Measurements from ENCODE around the gene PHTF2. TPM values are rescaled to one million over a fixed set of nuclear protein-coding genes. Genes with fewer than 3 reads are reported as not detected.
"Not testable (repeated sequence)": the region's sequence is repeated elsewhere in the genome, so short reads cannot be mapped to it uniquely, and the experiment has no call there.

PHTF2 gene
- total and polyA plus RNA-seq, 4 donors: 5.1 to 37.1 (median 8.7) TPM

DNA sequence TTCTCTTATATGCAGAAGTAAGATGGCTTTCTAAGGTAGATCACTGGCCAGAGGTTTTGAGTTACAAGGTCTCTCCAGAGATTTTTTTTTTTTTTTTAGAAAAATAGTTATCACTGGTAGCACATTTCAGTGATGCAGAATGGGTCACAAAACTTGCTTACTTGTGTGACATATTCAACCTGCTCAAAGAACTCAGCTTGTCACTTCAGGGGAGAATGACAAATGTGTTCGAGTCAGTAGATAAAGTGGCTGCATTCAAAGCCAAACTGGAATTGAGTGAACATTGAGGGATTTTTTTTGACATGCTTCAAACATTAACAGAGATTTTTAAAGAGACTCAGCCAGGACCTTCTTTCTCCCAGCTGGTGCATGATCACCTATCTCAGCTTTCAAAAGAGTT lies 33.4 kb downstream of the PHTF2 start:
- ATAC-seq (ENCODE audit: insufficient read depth, low FRiP score) (no peak), DNase-seq (no peak)
- no peak overlapping the region for H3K9ac ChIP-seq (ENCODE audit: insufficient read depth in 1 of 2, low read length in 2 of 2)
- peak overlapping the region in 1 of 2 donors; percentile 21 for H3K27ac ChIP-seq (ENCODE audit: low read depth in 1 of 2, low read length in 1 of 2)
- H3K4me3 ChIP-seq: no peak overlapping the region
- peaks cover 0 to 3% (median 0%) of the 10 kb centered on the region in 4 donors for H3K9me3 ChIP-seq (ENCODE audit: control insufficient read depth in 4 of 4, insufficient read depth in 3 of 4, low read length in 3 of 4)
- H3K36me3 ChIP-seq (ENCODE audit: control insufficient read depth in 4 of 4, insufficient read depth in 4 of 4, low read length in 4 of 4): no peaks in the 10 kb centered on the region
- TF ChIP-seq, protein P1, sequence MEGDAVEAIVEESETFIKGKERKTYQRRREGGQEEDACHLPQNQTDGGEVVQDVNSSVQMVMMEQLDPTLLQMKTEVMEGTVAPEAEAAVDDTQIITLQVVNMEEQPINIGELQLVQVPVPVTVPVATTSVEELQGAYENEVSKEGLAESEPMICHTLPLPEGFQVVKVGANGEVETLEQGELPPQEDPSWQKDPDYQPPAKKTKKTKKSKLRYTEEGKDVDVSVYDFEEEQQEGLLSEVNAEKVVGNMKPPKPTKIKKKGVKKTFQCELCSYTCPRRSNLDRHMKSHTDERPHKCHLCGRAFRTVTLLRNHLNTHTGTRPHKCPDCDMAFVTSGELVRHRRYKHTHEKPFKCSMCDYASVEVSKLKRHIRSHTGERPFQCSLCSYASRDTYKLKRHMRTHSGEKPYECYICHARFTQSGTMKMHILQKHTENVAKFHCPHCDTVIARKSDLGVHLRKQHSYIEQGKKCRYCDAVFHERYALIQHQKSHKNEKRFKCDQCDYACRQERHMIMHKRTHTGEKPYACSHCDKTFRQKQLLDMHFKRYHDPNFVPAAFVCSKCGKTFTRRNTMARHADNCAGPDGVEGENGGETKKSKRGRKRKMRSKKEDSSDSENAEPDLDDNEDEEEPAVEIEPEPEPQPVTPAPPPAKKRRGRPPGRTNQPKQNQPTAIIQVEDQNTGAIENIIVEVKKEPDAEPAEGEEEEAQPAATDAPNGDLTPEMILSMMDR (IDR thresholded peaks at IDR 0.05; ENCODE audit: control extremely low read depth, extremely low read depth): no peak
- 90% methylated on average over 1 of the region's 1 CpG for WGBS, 2 donors
- no peaks in the 10 kb centered on the region for H3K27me3 ChIP-seq (ENCODE audit: control insufficient read depth in 3 of 3, insufficient read depth in 3 of 3, low read length in 2 of 3)
- H3K4me1 ChIP-seq (ENCODE audit: control insufficient read depth in 5 of 5, insufficient read depth in 5 of 5, low read length in 5 of 5): peaks cover 0 to 13% (median 0%) of the 10 kb centered on the region in 5 donors

DNA sequence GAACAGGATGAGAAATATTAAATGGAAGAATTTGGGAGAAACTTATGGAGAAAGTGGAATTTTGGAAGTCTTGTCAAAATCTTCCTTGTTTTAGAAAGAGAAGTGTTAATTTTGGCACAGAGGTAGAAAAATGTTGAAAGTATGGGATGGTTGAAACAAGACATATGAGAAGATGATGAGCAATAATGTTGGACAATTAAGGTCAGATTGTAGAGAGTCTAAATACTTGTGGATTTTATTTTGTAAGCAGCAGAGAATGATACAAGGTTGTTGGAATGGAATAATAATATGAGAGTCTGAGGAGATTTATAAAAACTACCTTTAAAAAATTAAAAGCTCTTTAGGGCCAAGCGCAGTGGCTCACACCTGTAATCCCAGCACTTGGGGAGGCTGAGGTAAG lies 34.6 kb downstream of the PHTF2 start:
- peaks cover 0 to 16% (median 0%) of the 10 kb centered on the region in 5 donors for H3K4me1 ChIP-seq (ENCODE audit: control insufficient read depth in 5 of 5, insufficient read depth in 5 of 5, low read length in 5 of 5)
- no peak overlapping the region for H3K9ac ChIP-seq (ENCODE audit: insufficient read depth in 1 of 2, low read length in 2 of 2)
- H3K27ac ChIP-seq (ENCODE audit: low read depth in 1 of 2, low read length in 1 of 2): no peak overlapping the region
- no peaks in the 10 kb centered on the region for H3K27me3 ChIP-seq (ENCODE audit: control insufficient read depth in 3 of 3, insufficient read depth in 3 of 3, low read length in 2 of 3)
- WGBS, 2 donors: 97 to 100% methylated on average over 1 of the region's 1 CpG
- DNase-seq (no peak), ATAC-seq (ENCODE audit: insufficient read depth, low FRiP score) (no peak)
- H3K9me3 ChIP-seq (ENCODE audit: control insufficient read depth in 4 of 4, insufficient read depth in 3 of 4, low read length in 3 of 4): peaks cover 0 to 3% (median 0%) of the 10 kb centered on the region in 4 donors
- TF ChIP-seq, protein P1 (IDR thresholded peaks at IDR 0.05; ENCODE audit: control extremely low read depth, extremely low read depth): no peak
- H3K36me3 ChIP-seq (ENCODE audit: control insufficient read depth in 4 of 4, insufficient read depth in 4 of 4, low read length in 4 of 4): no peaks in the 10 kb centered on the region
- no peak overlapping the region for H3K4me3 ChIP-seq

DNA sequence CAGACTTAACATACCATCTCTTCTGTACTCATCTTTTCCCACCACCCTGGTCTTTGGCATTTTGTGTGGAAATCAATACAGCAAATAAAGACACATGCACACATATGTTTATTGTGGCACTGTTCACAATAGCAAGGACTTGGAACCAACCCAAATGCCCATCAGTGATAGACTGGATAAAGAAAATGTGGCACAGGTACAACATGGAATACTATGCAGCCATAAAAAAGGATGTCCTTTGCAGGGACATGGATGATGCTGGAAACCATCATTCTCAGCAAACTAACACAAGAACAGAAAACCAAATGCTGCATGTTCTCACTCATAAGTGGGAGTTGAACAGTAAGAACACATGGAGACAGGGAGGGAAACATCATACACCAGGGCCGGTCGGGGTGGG lies 37.9 kb downstream of the PHTF2 start:
- WGBS, 2 donors: 97 to 98% methylated on average over 2 of the region's 2 CpGs

DNA sequence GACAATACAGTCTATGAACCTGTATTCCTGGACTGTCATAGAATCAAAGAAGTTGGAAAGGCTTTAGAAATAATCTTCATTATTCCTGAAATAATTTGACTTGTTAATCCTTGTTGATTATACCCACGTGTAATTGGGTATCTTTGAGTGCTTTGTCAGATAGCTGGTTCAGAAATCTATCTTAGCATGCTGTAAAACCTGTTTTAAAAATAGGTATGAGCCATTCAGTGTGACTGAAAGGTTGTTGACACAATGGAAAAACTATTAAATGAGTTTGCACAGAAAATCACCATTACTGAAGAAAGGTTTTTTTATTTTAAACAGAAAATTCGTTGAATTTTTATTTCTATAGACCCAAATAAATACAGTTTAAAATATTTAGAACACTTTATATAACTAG lies 38.7 kb downstream of the PHTF2 start:
- no peak overlapping the region for H3K9ac ChIP-seq (ENCODE audit: insufficient read depth in 1 of 2, low read length in 2 of 2)
- H3K36me3 ChIP-seq (ENCODE audit: control insufficient read depth in 4 of 4, insufficient read depth in 4 of 4, low read length in 4 of 4): no peaks in the 10 kb centered on the region
- peaks cover 0 to 3% (median 0%) of the 10 kb centered on the region in 4 donors for H3K9me3 ChIP-seq (ENCODE audit: control insufficient read depth in 4 of 4, insufficient read depth in 3 of 4, low read length in 3 of 4)
- DNase-seq (peak in 1 of 3 donors; percentile 27), ATAC-seq (ENCODE audit: insufficient read depth, low FRiP score) (no peak)
- no peak overlapping the region for H3K27ac ChIP-seq (ENCODE audit: low read depth in 1 of 2, low read length in 1 of 2)
- TF ChIP-seq, protein P1 (IDR thresholded peaks at IDR 0.05; ENCODE audit: control extremely low read depth, extremely low read depth): no peak
- no peaks in the 10 kb centered on the region for H3K27me3 ChIP-seq (ENCODE audit: control insufficient read depth in 3 of 3, insufficient read depth in 3 of 3, low read length in 2 of 3)
- WGBS, 2 donors: 50 to 79% methylated on average over 2 of the region's 2 CpGs
- no peak overlapping the region for H3K4me3 ChIP-seq
- peaks cover 0 to 13% (median 0%) of the 10 kb centered on the region in 5 donors for H3K4me1 ChIP-seq (ENCODE audit: control insufficient read depth in 5 of 5, insufficient read depth in 5 of 5, low read length in 5 of 5)

More for the DNA sequence above, 37.9 kb downstream of the PHTF2 start:
- not testable (repeated sequence) for H3K27me3 ChIP-seq (ENCODE audit: control insufficient read depth in 3 of 3, insufficient read depth in 3 of 3, low read length in 2 of 3); ATAC-seq (ENCODE audit: insufficient read depth, low FRiP score); H3K36me3 ChIP-seq (ENCODE audit: control insufficient read depth in 4 of 4, insufficient read depth in 4 of 4, low read length in 4 of 4); H3K9ac ChIP-seq (ENCODE audit: insufficient read depth in 1 of 2, low read length in 2 of 2); DNase-seq; H3K4me3 ChIP-seq; H3K9me3 ChIP-seq (ENCODE audit: control insufficient read depth in 4 of 4, insufficient read depth in 3 of 4, low read length in 3 of 4); H3K27ac ChIP-seq (ENCODE audit: low read depth in 1 of 2, low read length in 1 of 2)
- H3K4me1 ChIP-seq (ENCODE audit: control insufficient read depth in 5 of 5, insufficient read depth in 5 of 5, low read length in 5 of 5): peaks cover 0 to 13% (median 0%) of the 10 kb centered on the region in 5 donors

All from lung (tissue), 12 donors.